ENCODE data around the gene FMNL2.

The FMNL2 gene

GRCh38 chr2:152635635-152636298 lies 300.8 kb downstream of the FMNL2 start:
- 20 to 46% methylated on average over 3 to 4 of the region's 5 CpGs for WGBS, 2 experiments (ENCODE audit: insufficient coverage in 2 of 2)
- no peak overlapping the region for H3K4me3 ChIP-seq (ENCODE audit: extremely low read depth, insufficient read depth, low read length, poor library complexity, severe bottlenecking)
- peaks cover 77% of the 10 kb centered on the region for H3K36me3 ChIP-seq (ENCODE audit: control insufficient read depth, insufficient read depth, low read length)

GRCh38 chr2:152637251-152637650 lies 302.3 kb downstream of the FMNL2 start:
- Histone ChIP-seq H3K4me1 (ENCODE audit: control insufficient read depth, insufficient read depth, low read length, poor library complexity, severe bottlenecking) (no peaks in the 10 kb centered on the region), H3K27ac (ENCODE audit: low read depth, low read length, severe bottlenecking) (no peak overlapping the region), H3K9me3 (ENCODE audit: control insufficient read depth, low read length) (no peaks in the 10 kb centered on the region), H3K4me3 (ENCODE audit: extremely low read depth, insufficient read depth, low read length, poor library complexity, severe bottlenecking) (no peak overlapping the region), H3K36me3 (ENCODE audit: control insufficient read depth, insufficient read depth, low read length) (peaks cover 82% of the 10 kb centered on the region)
- WGBS, 2 experiments (ENCODE audit: insufficient coverage in 2 of 2), result 83 to 93% methylated on average over 5 to 6 of the region's 7 CpGs

More at GRCh38 chr2:152635635-152636298, 300.8 kb downstream of the FMNL2 start:
- Histone ChIP-seq H3K27ac (ENCODE audit: low read depth, low read length, severe bottlenecking) (no peak overlapping the region), H3K9me3 (ENCODE audit: control insufficient read depth, low read length) (no peaks in the 10 kb centered on the region), H3K4me1 (ENCODE audit: control insufficient read depth, insufficient read depth, low read length, poor library complexity, severe bottlenecking) (no peaks in the 10 kb centered on the region)

- H3K36me3 ChIP-seq (ENCODE audit: control insufficient read depth, insufficient read depth, low read length), result peaks cover 81% of the 10 kb centered on the region
- no peak overlapping the region for H3K27ac ChIP-seq (ENCODE audit: low read depth, low read length, severe bottlenecking)
- no peaks in the 10 kb centered on the region for H3K9me3 ChIP-seq (ENCODE audit: control insufficient read depth, low read length)
- no peak overlapping the region for H3K4me3 ChIP-seq (ENCODE audit: extremely low read depth, insufficient read depth, low read length, poor library complexity, severe bottlenecking)
- H3K4me1 ChIP-seq (ENCODE audit: control insufficient read depth, insufficient read depth, low read length, poor library complexity, severe bottlenecking), result no peaks in the 10 kb centered on the region
- WGBS, 2 experiments (ENCODE audit: insufficient coverage in 2 of 2), result 80 to 89% methylated on average over 1 of the region's 2 CpGs
Measured at GRCh38 chr2:152638056-152638455, 303.1 kb downstream of the FMNL2 start.

- Histone ChIP-seq H3K27ac (ENCODE audit: low read depth, low read length, severe bottlenecking) (no peak overlapping the region), H3K36me3 (ENCODE audit: control insufficient read depth, insufficient read depth, low read length) (peaks cover 80% of the 10 kb centered on the region), H3K4me3 (ENCODE audit: extremely low read depth, insufficient read depth, low read length, poor library complexity, severe bottlenecking) (no peak overlapping the region), H3K9me3 (ENCODE audit: control insufficient read depth, low read length) (no peaks in the 10 kb centered on the region), H3K4me1 (ENCODE audit: control insufficient read depth, insufficient read depth, low read length, poor library complexity, severe bottlenecking) (no peaks in the 10 kb centered on the region)
- WGBS, 2 experiments (ENCODE audit: insufficient coverage in 2 of 2), result 79% methylated on average over 6 to 7 of the region's 8 CpGs
Measured at GRCh38 chr2:152638590-152638989, 303.6 kb downstream of the FMNL2 start.

GRCh38 chr2:152644189-152644873 lies 309.4 kb downstream of the FMNL2 start:
- H3K4me3 ChIP-seq (ENCODE audit: extremely low read depth, insufficient read depth, low read length, poor library complexity, severe bottlenecking), result no peak overlapping the region
- H3K4me1 ChIP-seq (ENCODE audit: control insufficient read depth, insufficient read depth, low read length, poor library complexity, severe bottlenecking), result no peaks in the 10 kb centered on the region
- no peaks in the 10 kb centered on the region for H3K9me3 ChIP-seq (ENCODE audit: control insufficient read depth, low read length)
- H3K36me3 ChIP-seq (ENCODE audit: control insufficient read depth, insufficient read depth, low read length), result peaks cover 65% of the 10 kb centered on the region
- WGBS, 2 experiments (ENCODE audit: insufficient coverage in 2 of 2), result 94 to 100% methylated on average over 3 to 5 of the region's 6 CpGs
- H3K27ac ChIP-seq (ENCODE audit: low read depth, low read length, severe bottlenecking), result no peak overlapping the region

GRCh38 chr2:152646264-152646663 lies 311.3 kb downstream of the FMNL2 start:
- H3K27ac ChIP-seq (ENCODE audit: low read depth, low read length, severe bottlenecking), result no peak overlapping the region
- no peak overlapping the region for H3K4me3 ChIP-seq (ENCODE audit: extremely low read depth, insufficient read depth, low read length, poor library complexity, severe bottlenecking)
- H3K9me3 ChIP-seq (ENCODE audit: control insufficient read depth, low read length), result no peaks in the 10 kb centered on the region
- H3K36me3 ChIP-seq (ENCODE audit: control insufficient read depth, insufficient read depth, low read length), result peaks cover 59% of the 10 kb centered on the region
- H3K4me1 ChIP-seq (ENCODE audit: control insufficient read depth, insufficient read depth, low read length, poor library complexity, severe bottlenecking), result no peaks in the 10 kb centered on the region
- WGBS, 2 experiments (ENCODE audit: insufficient coverage in 2 of 2), result 80% methylated on average over 1 of the region's 4 CpGs; no CpG with 5 or more reads in 1 of the 2 experiments

GRCh38 chr2:152646775-152647174 lies 311.8 kb downstream of the FMNL2 start:
- Histone ChIP-seq H3K27ac (ENCODE audit: low read depth, low read length, severe bottlenecking) (no peak overlapping the region), H3K4me3 (ENCODE audit: extremely low read depth, insufficient read depth, low read length, poor library complexity, severe bottlenecking) (no peak overlapping the region), H3K9me3 (ENCODE audit: control insufficient read depth, low read length) (no peaks in the 10 kb centered on the region), H3K4me1 (ENCODE audit: control insufficient read depth, insufficient read depth, low read length, poor library complexity, severe bottlenecking) (no peaks in the 10 kb centered on the region), H3K36me3 (ENCODE audit: control insufficient read depth, insufficient read depth, low read length) (peaks cover 59% of the 10 kb centered on the region)
- WGBS, 2 experiments (ENCODE audit: insufficient coverage in 2 of 2), result 100% methylated on average over 1 of the region's 3 CpGs; no CpG with 5 or more reads in 1 of the 2 experiments

- H3K4me1 ChIP-seq (ENCODE audit: control insufficient read depth, insufficient read depth, low read length, poor library complexity, severe bottlenecking), result no peaks in the 10 kb centered on the region
- no peaks in the 10 kb centered on the region for H3K9me3 ChIP-seq (ENCODE audit: control insufficient read depth, low read length)
- H3K27ac ChIP-seq (ENCODE audit: low read depth, low read length, severe bottlenecking), result no peak overlapping the region
- 90 to 100% methylated on average over 1 to 9 of the region's 9 CpGs for WGBS, 2 experiments (ENCODE audit: insufficient coverage in 2 of 2)
- no peak overlapping the region for H3K4me3 ChIP-seq (ENCODE audit: extremely low read depth, insufficient read depth, low read length, poor library complexity, severe bottlenecking)
- H3K36me3 ChIP-seq (ENCODE audit: control insufficient read depth, insufficient read depth, low read length), result peaks cover 60% of the 10 kb centered on the region
Measured at GRCh38 chr2:152647552-152647951, 312.6 kb downstream of the FMNL2 start.

- no peaks in the 10 kb centered on the region for H3K9me3 ChIP-seq (ENCODE audit: control insufficient read depth, low read length)
- H3K4me1 ChIP-seq (ENCODE audit: control insufficient read depth, insufficient read depth, low read length, poor library complexity, severe bottlenecking), result no peaks in the 10 kb centered on the region
- no peak overlapping the region for H3K4me3 ChIP-seq (ENCODE audit: extremely low read depth, insufficient read depth, low read length, poor library complexity, severe bottlenecking)
- WGBS, 2 experiments (ENCODE audit: insufficient coverage in 2 of 2), result 0% methylated on average over 1 of the region's 2 CpGs; no CpG with 5 or more reads in 1 of the 2 experiments
- no peak overlapping the region for H3K27ac ChIP-seq (ENCODE audit: low read depth, low read length, severe bottlenecking)
- H3K36me3 ChIP-seq (ENCODE audit: control insufficient read depth, insufficient read depth, low read length), result peaks cover 59% of the 10 kb centered on the region
Measured at GRCh38 chr2:152648336-152648735, 313.4 kb downstream of the FMNL2 start.

GRCh38 chr2:152649997-152650396 lies 315.0 kb downstream of the FMNL2 start:
- no CpG with 5 or more reads among the region's 1 CpG for WGBS, 2 experiments (ENCODE audit: insufficient coverage in 2 of 2)

More at GRCh38 chr2:152649997-152650396, 315.0 kb downstream of the FMNL2 start:
- Histone ChIP-seq H3K4me3 (ENCODE audit: extremely low read depth, insufficient read depth, low read length, poor library complexity, severe bottlenecking) (no peak overlapping the region), H3K4me1 (ENCODE audit: control insufficient read depth, insufficient read depth, low read length, poor library complexity, severe bottlenecking) (no peaks in the 10 kb centered on the region), H3K27ac (ENCODE audit: low read depth, low read length, severe bottlenecking) (no peak overlapping the region), H3K36me3 (ENCODE audit: control insufficient read depth, insufficient read depth, low read length) (peaks cover 51% of the 10 kb centered on the region), H3K9me3 (ENCODE audit: control insufficient read depth, low read length) (no peaks in the 10 kb centered on the region)

Data from mesodermal cell (in vitro differentiated cells).